Fibroblast of pulmonary artery (primary cell): Measurements from ENCODE around the gene PIK3AP1.
"Not testable (repeated sequence)": the region's sequence is repeated elsewhere in the genome, so short reads cannot be mapped to it uniquely, and the experiment has no call there.

ENCODE experiments used
- DNase-seq: peaks from one replicate; pipeline ENCODE4 v3.0.0-alpha.2; 2010; ENCODE audit warnings: low read depth
- H3K4me3 ChIP-seq: replicated peaks from 2 replicates; pipeline ENCODE4 v1.5.1; 2011; ENCODE audit warnings: low read depth, mild to moderate bottlenecking, control low read depth, low read length, moderate library complexity
- CTCF ChIP-seq: IDR thresholded peaks from 2 replicates; pipeline ENCODE4 v1.5.1; 2011; ENCODE audit warnings: mild to moderate bottlenecking, control low read depth, low read length, inconsistent platforms; ENCODE audit errors: missing control alignments

PIK3AP1 gene

GRCh38 chr10:96584474-96584873 lies 135.8 kb downstream of the PIK3AP1 start:
- no peak for DNase-seq
- TF ChIP-seq CTCF = no peak
- no peak overlapping the region for H3K4me3 ChIP-seq

GRCh38 chr10:96584035-96584434 lies 136.3 kb downstream of the PIK3AP1 start:
- DNase-seq = no peak
- TF ChIP-seq CTCF = no peak
- no peak overlapping the region for H3K4me3 ChIP-seq

GRCh38 chr10:96579133-96579532 lies 141.2 kb downstream of the PIK3AP1 start:
- no peak overlapping the region for H3K4me3 ChIP-seq
- TF ChIP-seq CTCF = no peak
- no peak for DNase-seq

- H3K4me3 ChIP-seq = no peak overlapping the region
Measured at GRCh38 chr10:96578633-96579032, 141.7 kb downstream of the PIK3AP1 start.

GRCh38 chr10:96578022-96578421 lies 142.3 kb downstream of the PIK3AP1 start:
- no peak for DNase-seq
- TF ChIP-seq CTCF = no peak
- no peak overlapping the region for H3K4me3 ChIP-seq

More at GRCh38 chr10:96578633-96579032, 141.7 kb downstream of the PIK3AP1 start:
- DNase-seq = no peak
- no peak for TF ChIP-seq CTCF

- no peak for DNase-seq
- TF ChIP-seq CTCF = no peak
- no peak overlapping the region for H3K4me3 ChIP-seq
Measured at GRCh38 chr10:96577069-96577468, 143.2 kb downstream of the PIK3AP1 start.

- DNase-seq = no peak
- TF ChIP-seq CTCF = no peak
Measured at GRCh38 chr10:96576277-96576980, 143.9 kb downstream of the PIK3AP1 start.

GRCh38 chr10:96574564-96574963 lies 145.8 kb downstream of the PIK3AP1 start:
- DNase-seq, H3K4me3 ChIP-seq: not testable (repeated sequence)

More at GRCh38 chr10:96576277-96576980, 143.9 kb downstream of the PIK3AP1 start:
- no peak overlapping the region for H3K4me3 ChIP-seq
